Testis (tissue), 2 donors: Measurements from ENCODE around the gene RSPRY1.

Experiments
- CTCF ChIP-seq, 3 experiments: fragments of 450-650 bp in 2 of 3; fragments of 200-600 bp in 1 of 3; sonication (generic) in 1 of 3; IDR thresholded peaks; one replicate each; pipeline ENCODE4 v1.5.1; 2016 to 2019; ENCODE audit warnings: antibody characterized with exemption in 3 of 3, mild to moderate bottlenecking in 2 of 3, moderate library complexity in 1 of 3
- POLR2A ChIP-seq: fragments of 450-650 bp; IDR thresholded peaks from one replicate; pipeline ENCODE4 v1.6.1; 2017; ENCODE audit warnings: antibody characterized with exemption, mild to moderate bottlenecking, moderate library complexity

GRCh38 chr16:57273359-57273758 is 87.2 kb downstream of the RSPRY1 start:
- TF ChIP-seq CTCF (IDR thresholded peaks at IDR 0.05) (no peak), POLR2A (no peak)
